Thyroid gland (tissue), 4 donors: ENCODE measurements around the gene TNIK. TPM values are rescaled to one million over a fixed set of nuclear protein-coding genes. Genes with fewer than 3 reads are reported as not detected.

Source experiments
- DNase-seq, 2 donors: peaks; one replicate each; pipeline ENCODE4 v3.0.0-alpha.2; 2019
- H3K27ac ChIP-seq, 3 donors: fragments of 200-600 bp; sonication (generic); 1 replicate in 2 of 3; 2 replicates in 1 of 3; pipeline ENCODE4 v1.5.1; 2016 to 2019; ENCODE audit warnings: mild to moderate bottlenecking in 1 of 3, moderate library complexity in 1 of 3
- H3K27me3 ChIP-seq: fragments of 200-600 bp; sonication (generic); one replicate; pipeline ENCODE4 v1.5.1; 2019
- H3K36me3 ChIP-seq, 2 donors: fragments of 200-600 bp; sonication (generic); one replicate each; pipeline ENCODE4 v1.5.1; 2016 to 2019
- H3K4me1 ChIP-seq, 2 donors: fragments of 200-600 bp; sonication (generic); one replicate each; pipeline ENCODE4 v1.5.1; 2017 to 2019
- H3K4me3 ChIP-seq, 3 donors: fragments of 200-600 bp; sonication (generic); replicated peaks in 1 of 3; 1 replicate in 2 of 3; 2 replicates in 1 of 3; pipeline ENCODE4 v1.5.1; 2016; ENCODE audit warnings: mild to moderate bottlenecking in 1 of 3
- H3K9me3 ChIP-seq: fragments of 200-600 bp; sonication (generic); one replicate; pipeline ENCODE4 v1.5.1; 2017
- POLR2A ChIP-seq, 2 donors: fragments of 450-650 bp; IDR thresholded peaks; one replicate each; pipeline ENCODE4 v1.6.1; 2017; ENCODE audit warnings: antibody characterized with exemption in 2 of 2, mild to moderate bottlenecking in 2 of 2, moderate library complexity in 1 of 2
- WGBS, 2 donors: methylation state at CpG; one replicate each; pipeline ENCODE4 v1.1.5; 2017; 5-methylcytosine and 5-hydroxymethylcytosine counted together
- intact Hi-C: fragments of 100-400 bp; cut with DNase I; formaldehyde crosslinking; loops from one replicate; pipeline ENCODE4 v1.15.1; 2023
- total RNA-seq, 4 donors: library from RNA; depleted of rRNA; stranded (reverse); fragments of >200 nt; gene quantifications; one replicate each; pipeline ENCODE4 v1.2.3, GENCODE V29; 2016
- TF ChIP-seq, protein P1 (sequence below), 6 experiments: fragments of 200-600 bp in 3 of 6; fragments of 450-650 bp in 3 of 6; sonication (generic) in 3 of 6; IDR thresholded peaks; one replicate each; pipeline ENCODE4 v1.5.1; 2016 to 2019; ENCODE audit warnings: antibody characterized with exemption in 6 of 6, mild to moderate bottlenecking in 2 of 6, inconsistent platforms in 1 of 6, moderate library complexity in 1 of 6

Gene TNIK
- total RNA-seq, 4 donors from 2014 or later: 29.7 to 84.1 (median 48.9) TPM

GRCh38 chr3:171133337-171133736 lies 326.9 kb downstream of the TNIK start:
- intact Hi-C loops: no loop called here
- H3K27me3 ChIP-seq: no peaks in the 10 kb centered on the region
- H3K27ac ChIP-seq: no peak overlapping the region
- no peak for DNase-seq
- no peak for TF ChIP-seq POLR2A (IDR thresholded peaks at IDR 0.05)
- TF ChIP-seq, protein P1, sequence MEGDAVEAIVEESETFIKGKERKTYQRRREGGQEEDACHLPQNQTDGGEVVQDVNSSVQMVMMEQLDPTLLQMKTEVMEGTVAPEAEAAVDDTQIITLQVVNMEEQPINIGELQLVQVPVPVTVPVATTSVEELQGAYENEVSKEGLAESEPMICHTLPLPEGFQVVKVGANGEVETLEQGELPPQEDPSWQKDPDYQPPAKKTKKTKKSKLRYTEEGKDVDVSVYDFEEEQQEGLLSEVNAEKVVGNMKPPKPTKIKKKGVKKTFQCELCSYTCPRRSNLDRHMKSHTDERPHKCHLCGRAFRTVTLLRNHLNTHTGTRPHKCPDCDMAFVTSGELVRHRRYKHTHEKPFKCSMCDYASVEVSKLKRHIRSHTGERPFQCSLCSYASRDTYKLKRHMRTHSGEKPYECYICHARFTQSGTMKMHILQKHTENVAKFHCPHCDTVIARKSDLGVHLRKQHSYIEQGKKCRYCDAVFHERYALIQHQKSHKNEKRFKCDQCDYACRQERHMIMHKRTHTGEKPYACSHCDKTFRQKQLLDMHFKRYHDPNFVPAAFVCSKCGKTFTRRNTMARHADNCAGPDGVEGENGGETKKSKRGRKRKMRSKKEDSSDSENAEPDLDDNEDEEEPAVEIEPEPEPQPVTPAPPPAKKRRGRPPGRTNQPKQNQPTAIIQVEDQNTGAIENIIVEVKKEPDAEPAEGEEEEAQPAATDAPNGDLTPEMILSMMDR (IDR thresholded peaks at IDR 0.05): no peak
- no peaks in the 10 kb centered on the region for H3K36me3 ChIP-seq
- no peak overlapping the region for H3K4me3 ChIP-seq
- H3K9me3 ChIP-seq: no peaks in the 10 kb centered on the region
- H3K4me1 ChIP-seq: no peaks in the 10 kb centered on the region
- WGBS, 2 donors: 84 to 87% methylated on average over 5 of the region's 5 CpGs

DNA sequence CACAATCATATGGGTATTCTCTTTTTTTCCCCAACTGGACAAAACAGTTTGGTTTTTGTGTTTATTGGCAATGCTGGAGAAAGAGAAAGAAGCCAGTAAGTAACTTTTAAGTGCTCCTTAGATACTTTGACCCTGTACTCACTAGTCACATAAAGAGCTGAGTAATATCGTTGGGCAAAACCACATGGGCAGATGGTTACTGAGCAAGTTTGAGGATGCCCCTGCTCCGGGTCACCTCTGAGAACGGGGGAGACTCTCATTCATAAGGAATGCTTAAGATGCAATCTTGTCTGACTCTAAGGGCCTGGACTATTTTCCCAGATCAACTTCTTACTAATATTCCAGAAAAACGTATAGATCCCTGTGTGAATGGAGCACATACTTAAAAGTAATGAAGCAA lies 327.3 kb downstream of the TNIK start:
- no peaks in the 10 kb centered on the region for H3K36me3 ChIP-seq
- WGBS, 2 donors: 86 to 87% methylated on average over 4 of the region's 4 CpGs
- H3K4me3 ChIP-seq: no peak overlapping the region
- H3K4me1 ChIP-seq: no peaks in the 10 kb centered on the region
- H3K9me3 ChIP-seq: no peaks in the 10 kb centered on the region
- no peak overlapping the region for H3K27ac ChIP-seq
- TF ChIP-seq, protein P1 (IDR thresholded peaks at IDR 0.05): no peak
- no peak for TF ChIP-seq POLR2A (IDR thresholded peaks at IDR 0.05)
- no peaks in the 10 kb centered on the region for H3K27me3 ChIP-seq
- intact Hi-C loops: no loop called here
- no peak for DNase-seq

DNA sequence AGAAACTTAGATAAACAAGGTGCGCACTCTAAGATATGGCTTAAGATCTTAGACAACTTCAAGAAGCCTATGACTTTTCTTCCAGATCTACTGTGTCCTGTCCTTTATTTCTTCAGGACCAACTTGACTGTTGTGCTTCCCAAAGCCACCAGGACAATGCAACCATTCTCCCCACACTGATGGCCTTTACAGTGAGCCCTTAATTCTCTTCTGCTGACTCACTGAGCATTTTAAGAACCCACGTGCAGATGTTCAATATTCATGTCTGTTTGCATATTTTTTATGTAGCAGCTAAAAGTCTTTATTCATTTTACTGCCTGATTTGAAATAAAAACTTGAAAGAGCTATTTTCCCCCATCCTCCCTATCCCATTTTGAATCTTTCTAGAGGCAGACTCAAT lies 330.4 kb downstream of the TNIK start:
- no peak for TF ChIP-seq POLR2A (IDR thresholded peaks at IDR 0.05)
- TF ChIP-seq, protein P1 (IDR thresholded peaks at IDR 0.05): no peak
- Histone ChIP-seq H3K27ac (no peak overlapping the region), H3K4me1 (no peaks in the 10 kb centered on the region), H3K27me3 (no peaks in the 10 kb centered on the region), H3K9me3 (no peaks in the 10 kb centered on the region), H3K4me3 (no peak overlapping the region), H3K36me3 (no peaks in the 10 kb centered on the region)
- 81 to 92% methylated on average over 2 of the region's 2 CpGs for WGBS, 2 donors
- no peak for DNase-seq
- intact Hi-C loops: no loop called here

GRCh38 chr3:171127611-171128010 lies 332.6 kb downstream of the TNIK start:
- DNase-seq: no peak
- Histone ChIP-seq H3K4me3 (no peak overlapping the region), H3K4me1 (no peaks in the 10 kb centered on the region), H3K27ac (no peak overlapping the region), H3K27me3 (no peaks in the 10 kb centered on the region), H3K36me3 (no peaks in the 10 kb centered on the region), H3K9me3 (no peaks in the 10 kb centered on the region)
- 81 to 84% methylated on average over 1 of the region's 1 CpG for WGBS, 2 donors
- intact Hi-C loops: no loop called here
- TF ChIP-seq POLR2A (IDR thresholded peaks at IDR 0.05): no peak
- TF ChIP-seq, protein P1 (IDR thresholded peaks at IDR 0.05): no peak

DNA sequence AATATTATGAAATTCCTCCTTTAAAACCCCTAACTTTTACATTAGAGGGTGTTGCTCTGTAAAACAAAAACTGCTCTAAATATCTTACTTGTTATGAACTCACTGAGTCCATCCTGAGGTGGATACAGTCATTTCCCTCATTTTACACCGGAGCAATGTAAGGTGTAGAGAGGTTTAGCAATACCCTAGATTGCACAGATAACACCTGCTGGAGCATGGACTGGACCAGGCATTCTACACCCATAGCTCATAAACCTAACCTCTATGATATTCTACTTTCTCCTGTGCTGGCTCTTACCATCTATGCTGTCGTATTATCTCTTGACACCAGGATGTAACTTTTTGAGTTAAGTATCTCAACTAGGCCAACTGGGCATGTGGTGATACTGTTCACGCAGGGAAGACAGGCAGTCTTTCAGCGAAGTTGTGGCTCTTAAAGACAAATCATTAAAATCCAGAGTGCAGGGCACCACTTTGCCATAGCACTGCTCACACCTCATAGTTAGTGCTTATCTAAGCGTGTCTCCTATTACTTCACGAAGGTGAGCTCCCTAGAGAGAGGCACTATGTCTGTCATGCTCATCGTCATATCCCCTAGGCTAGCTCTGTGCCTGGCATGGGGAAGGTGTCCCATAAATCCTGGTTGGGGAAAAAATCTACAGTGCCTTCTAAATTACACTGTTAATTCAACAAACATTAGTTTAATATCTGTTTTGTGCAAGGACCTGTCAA lies 333.6 kb downstream of the TNIK start:
- intact Hi-C loops: no loop called here
- Histone ChIP-seq H3K27ac (no peak overlapping the region), H3K4me1 (no peaks in the 10 kb centered on the region), H3K36me3 (no peaks in the 10 kb centered on the region), H3K27me3 (no peaks in the 10 kb centered on the region), H3K4me3 (no peak overlapping the region), H3K9me3 (no peaks in the 10 kb centered on the region)
- WGBS, 2 donors: 93 to 95% methylated on average over 7 of the region's 7 CpGs
- DNase-seq: no peak
- no peak for TF ChIP-seq POLR2A (IDR thresholded peaks at IDR 0.05)
- TF ChIP-seq, protein P1 (IDR thresholded peaks at IDR 0.05): no peak
